ENCODE data around the gene LCORL.
"Not testable (repeated sequence)": the region's sequence is repeated elsewhere in the genome, so short reads cannot be mapped to it uniquely, and the experiment has no call there.

Gene LCORL

GRCh38 chr4:18021720-18022571, at the start of gene LCORL:
TSS of gene LCORL (minus strand) at chr4:18021755. CDS start at chr4:18021751, 4 bp downstream.
- peak; percentile 100 for DNase-seq

DNA sequence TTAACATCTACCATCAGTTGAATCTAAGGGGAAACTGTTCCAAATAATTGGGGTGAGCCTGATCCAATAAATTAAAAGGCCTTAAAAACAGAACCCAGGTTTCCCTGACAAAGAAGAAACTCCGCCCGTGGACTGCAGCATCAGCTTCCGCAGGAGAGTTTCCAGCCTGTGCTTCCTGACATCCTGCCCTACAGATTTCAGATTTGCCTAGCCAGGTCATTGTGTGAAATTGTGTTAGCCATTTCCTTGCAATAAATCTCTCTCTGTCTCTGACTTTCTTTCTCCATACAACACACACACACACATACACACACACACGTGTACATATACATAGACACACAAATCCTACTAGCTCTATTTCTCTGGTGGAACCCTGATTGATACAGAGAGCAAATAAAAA, 48.3 kb upstream of the LCORL start:
- no peak for DNase-seq

DNA sequence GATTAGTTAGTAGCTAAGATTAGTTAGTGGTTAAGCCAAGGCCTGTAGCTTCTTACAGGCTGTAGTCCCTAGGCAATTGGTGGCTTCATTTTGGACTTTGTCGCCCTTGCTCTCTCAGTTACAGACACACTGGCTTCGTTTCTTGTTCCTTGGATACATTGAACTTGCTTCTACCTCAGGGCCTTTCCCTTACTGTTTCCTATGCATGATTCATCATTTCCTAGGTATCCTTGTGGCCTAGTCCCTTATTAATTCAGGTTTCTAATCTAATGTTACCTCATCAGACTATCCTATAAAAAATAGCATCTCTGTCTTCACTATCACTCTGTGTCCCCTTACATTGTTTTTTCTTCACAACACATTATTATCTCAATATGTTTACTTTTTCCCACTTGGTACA, 45.5 kb upstream of the LCORL start:
- no peak for DNase-seq

GRCh38 chr4:18063079-18063478, 41.5 kb upstream of the LCORL start:
- no peak for DNase-seq

GRCh38 chr4:18057821-18058533, 36.4 kb upstream of the LCORL start:
- DNase-seq = no peak

DNA sequence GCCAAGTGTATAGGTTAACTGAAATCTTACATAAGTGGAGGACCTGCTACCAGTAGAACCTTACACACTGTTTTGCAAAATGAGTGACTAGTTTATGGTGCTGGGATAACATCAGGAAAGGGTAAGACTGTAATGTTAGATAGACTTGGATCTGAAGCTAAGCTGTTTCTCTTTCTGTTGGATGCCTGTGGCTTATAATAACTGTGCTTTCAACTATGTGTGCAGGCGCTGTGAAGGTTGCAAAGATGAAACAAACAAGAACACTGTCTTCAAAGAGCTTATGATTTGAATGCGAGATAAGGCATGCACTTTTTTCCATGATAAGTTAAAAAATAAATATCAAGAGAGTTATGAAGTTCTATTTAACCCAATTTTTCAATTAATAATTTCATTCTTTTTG, 34.5 kb upstream of the LCORL start:
- DNase-seq = no peak

DNA sequence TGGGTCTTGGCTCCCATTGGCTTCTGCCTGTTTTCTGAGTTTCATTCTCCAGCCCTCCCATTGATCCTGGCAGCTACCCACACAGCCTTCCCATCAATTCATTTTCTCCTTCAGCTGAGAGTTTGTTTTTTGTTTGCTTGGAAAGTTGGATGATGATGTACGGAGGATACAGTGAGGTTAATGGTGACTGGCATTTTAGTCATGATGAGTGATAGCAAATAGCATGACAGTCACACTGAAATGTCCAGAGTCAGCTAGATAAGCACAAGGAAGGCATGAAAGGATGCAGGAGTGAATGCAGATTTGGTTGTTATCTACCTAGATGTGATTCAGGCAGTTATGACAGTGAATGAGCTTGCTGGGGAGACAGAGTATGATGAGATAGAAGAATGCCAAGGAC, 30.6 kb upstream of the LCORL start:
- no peak for DNase-seq

- DNase-seq = no peak
Observed at GRCh38 chr4:18051281-18051680, 29.7 kb upstream of the LCORL start.

GRCh38 chr4:18050448-18050847, 28.9 kb upstream of the LCORL start:
- no peak for DNase-seq

DNA sequence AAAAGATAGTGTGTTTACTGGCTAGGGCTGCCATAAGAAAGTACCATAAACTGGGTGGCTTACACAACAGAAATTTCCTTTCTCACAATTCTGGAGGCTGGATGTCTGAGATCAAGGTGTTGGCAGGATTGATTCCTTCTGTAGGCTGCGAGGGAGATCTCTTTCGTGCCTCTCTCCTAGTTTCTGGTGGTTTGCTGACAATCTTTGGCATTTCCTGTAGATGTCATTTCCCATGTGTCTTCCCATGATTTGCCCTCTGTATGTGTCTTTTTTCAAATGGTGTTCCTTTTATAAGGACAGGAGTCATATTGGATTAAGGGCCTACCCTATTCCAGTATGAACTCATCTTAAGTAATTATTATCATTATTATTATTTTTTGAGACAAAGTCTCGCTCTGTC, 27.9 kb upstream of the LCORL start:
- DNase-seq = no peak

DNA sequence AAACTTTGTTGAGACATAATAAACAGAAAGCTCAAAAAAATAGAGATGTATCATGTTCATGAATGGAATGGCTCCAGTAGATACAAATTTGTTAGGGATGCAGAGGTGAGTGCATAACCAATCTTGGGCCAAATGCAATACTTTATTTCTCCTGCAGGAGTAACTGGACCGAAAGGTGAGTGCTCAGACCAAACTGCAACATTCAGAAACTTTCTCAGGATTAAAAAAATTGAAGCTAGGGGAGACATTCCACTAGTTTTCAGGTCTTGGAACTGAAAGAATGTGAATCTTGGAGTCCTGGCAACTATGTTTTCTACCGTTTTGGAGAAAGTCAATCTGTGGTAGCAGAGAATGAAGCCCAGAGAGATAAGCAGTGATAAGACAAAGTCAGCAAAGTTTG, 21.2 kb upstream of the LCORL start:
- no peak for DNase-seq

- DNase-seq = no peak
Observed at GRCh38 chr4:18042012-18042411, 20.5 kb upstream of the LCORL start.

DNA sequence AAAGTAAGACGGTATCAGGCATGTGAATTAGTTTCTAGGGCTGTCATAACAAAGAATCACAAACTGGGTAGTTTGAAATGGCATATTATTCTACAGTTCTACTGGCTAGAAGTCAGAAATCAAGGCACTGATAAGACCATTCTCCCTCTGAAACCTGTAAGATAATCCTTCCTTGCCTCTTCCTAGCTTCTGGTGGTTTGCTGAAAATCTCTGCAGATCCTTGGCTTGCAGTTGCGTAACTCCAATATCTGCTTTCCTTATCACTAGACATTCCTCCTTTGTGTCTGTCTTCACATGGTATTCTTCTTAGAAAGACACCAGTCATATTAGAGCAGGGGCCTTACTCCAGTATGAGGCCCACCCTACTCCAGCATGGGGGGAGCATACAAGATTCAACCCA, 19.6 kb upstream of the LCORL start:
- DNase-seq = no peak

GRCh38 chr4:18039113-18039512, 17.6 kb upstream of the LCORL start:
- no peak for DNase-seq

DNA sequence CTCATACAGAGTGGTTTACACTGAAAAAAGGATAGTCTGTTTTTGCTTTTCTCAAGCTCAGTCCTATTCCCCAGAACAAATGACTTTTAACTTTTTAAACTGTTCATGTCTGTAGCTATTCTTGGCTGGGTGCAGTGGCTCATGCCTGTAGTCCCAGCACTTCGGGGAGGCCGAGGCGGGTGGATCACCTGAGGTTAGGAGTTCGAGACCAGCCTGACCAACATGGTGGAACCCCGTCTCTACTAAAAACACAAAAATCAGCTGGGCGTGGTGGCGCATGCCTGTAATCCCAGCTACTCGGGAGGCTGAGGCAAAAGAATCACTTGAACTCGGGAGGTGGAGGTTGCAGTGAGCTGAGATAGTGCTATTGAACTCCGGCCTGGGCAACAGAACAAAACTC, 14.8 kb upstream of the LCORL start:
- not testable (repeated sequence) for DNase-seq

- DNase-seq = no peak
Observed at GRCh38 chr4:18034099-18034498, 12.5 kb upstream of the LCORL start.

GRCh38 chr4:18033111-18034085, 11.8 kb upstream of the LCORL start:
- DNase-seq = no peak

- no peak for DNase-seq
Observed at GRCh38 chr4:18025288-18025687, 3.7 kb upstream of the LCORL start.

DNA sequence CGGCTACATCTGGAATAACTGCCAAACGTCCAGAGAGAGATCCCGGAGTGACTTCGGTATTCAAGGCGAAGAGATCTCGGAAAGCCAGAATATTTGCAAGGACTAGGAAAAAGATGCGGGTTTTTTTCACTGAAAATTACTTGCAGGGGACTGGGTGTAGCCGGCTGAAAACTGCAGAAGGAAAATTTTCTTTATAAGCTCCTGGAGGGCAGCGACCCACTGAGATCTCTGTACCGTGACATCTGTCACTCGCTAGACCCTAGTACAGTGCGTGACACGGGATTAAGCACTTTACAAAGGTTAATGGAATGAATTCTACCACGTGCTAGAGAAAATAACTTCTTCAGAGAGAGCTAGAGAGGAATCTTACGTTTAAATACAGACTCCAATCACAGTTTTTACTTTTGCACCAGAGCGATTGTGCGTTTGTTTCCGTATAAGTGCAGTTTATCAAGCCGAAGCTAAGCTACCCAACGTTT, 1.1 kb upstream of the LCORL start:
- DNase-seq = no peak

DNA sequence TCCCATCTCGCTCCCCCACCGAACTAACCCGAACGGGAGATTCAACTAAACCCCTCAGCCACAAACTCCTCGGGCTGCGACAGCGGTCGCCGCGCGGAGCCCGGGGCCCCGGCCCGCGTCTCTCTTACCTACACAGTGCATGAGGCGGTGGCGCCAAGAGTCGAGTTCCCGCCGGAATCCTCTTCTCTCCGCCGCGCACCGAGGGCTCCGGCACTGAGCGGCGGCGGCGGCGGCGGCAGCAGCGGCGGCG, 160 bp downstream of the LCORL start:
- DNase-seq = no peak

GRCh38 chr4:18020671-18021469, 685 bp downstream of the LCORL start:
- DNase-seq = peak; percentile 89

DNA sequence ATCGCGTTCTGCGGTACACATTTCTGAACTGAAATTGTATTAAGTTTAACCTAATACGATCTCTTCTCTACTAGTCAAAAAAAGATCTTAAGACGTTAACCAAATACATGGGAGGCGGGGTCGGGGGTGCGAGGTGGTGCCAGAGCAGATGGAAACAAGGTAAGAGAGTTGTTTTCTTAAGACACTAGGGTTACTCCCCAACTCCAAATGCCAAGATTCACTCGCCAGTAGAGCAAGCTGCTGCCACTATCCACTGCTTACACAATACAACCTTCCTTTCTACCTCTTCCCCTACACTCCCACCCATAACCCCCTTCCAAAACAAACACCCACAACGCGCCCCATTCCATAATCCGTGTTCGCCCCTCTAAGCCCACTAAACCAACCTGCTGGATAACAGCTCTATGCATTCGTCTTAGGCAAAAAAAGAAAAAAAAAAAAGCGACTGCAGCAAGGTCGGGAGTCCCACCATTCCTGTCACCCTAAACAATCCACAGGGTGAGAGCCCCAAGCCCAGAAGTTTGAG, 1.3 kb downstream of the LCORL start:
- peak; percentile 10 for DNase-seq

All from COR-L47 (cell line).